C4-2B (cell line): ENCODE results near the gene NBAS.
"Not testable (repeated sequence)": the region's sequence is repeated elsewhere in the genome, so short reads cannot be mapped to it uniquely, and the experiment has no call there.

Experiments
- H3K27ac ChIP-seq: fragments of 450-650 bp; 2 replicates; pipeline ENCODE4 v1.5.1; 2017
- ZFX ChIP-seq: fragments of 450-650 bp; IDR thresholded peaks from 2 replicates; pipeline ENCODE4 v1.6.1; 2017
- TF ChIP-seq, protein P1 (sequence below): fragments of 450-650 bp; conservative IDR thresholded peaks from 2 replicates; pipeline ENCODE4 v1.5.1; 2017; ENCODE audit warnings: mild to moderate bottlenecking

NBAS gene

DNA sequence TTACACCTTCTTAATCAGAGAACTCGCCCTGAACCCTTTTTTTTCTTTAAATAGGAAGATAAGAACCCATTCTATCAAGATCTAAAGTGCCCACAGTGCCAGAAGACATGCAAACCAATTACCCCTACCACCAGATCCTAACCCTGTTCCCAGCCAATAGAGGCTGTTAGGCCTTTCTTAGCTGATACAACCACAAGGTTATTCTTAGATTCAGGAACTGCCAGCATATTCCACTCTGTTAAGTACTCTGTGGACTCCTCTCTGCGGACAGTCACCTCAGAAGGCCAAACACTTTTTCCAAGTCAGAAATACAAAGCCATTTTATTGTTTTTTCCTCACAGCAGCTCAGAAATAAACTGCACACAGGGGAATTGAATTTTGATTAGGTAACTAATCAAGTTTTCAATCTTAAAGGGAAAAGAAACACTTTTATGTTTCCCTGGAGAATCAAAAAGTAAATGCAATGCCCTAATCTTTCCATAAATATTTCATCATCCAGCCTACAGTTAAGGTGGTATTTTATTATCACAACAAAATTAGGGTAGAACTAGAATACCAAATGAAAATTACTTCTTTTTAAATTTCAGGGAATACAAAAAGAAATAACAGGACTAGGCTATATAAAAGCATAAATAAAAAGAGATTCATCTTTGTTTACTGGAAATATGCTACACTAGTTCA, 111.4 kb downstream of the NBAS start:
- no peak overlapping the region for H3K27ac ChIP-seq
- TF ChIP-seq, protein P1, sequence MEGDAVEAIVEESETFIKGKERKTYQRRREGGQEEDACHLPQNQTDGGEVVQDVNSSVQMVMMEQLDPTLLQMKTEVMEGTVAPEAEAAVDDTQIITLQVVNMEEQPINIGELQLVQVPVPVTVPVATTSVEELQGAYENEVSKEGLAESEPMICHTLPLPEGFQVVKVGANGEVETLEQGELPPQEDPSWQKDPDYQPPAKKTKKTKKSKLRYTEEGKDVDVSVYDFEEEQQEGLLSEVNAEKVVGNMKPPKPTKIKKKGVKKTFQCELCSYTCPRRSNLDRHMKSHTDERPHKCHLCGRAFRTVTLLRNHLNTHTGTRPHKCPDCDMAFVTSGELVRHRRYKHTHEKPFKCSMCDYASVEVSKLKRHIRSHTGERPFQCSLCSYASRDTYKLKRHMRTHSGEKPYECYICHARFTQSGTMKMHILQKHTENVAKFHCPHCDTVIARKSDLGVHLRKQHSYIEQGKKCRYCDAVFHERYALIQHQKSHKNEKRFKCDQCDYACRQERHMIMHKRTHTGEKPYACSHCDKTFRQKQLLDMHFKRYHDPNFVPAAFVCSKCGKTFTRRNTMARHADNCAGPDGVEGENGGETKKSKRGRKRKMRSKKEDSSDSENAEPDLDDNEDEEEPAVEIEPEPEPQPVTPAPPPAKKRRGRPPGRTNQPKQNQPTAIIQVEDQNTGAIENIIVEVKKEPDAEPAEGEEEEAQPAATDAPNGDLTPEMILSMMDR: no peak
- no peak for TF ChIP-seq ZFX

DNA sequence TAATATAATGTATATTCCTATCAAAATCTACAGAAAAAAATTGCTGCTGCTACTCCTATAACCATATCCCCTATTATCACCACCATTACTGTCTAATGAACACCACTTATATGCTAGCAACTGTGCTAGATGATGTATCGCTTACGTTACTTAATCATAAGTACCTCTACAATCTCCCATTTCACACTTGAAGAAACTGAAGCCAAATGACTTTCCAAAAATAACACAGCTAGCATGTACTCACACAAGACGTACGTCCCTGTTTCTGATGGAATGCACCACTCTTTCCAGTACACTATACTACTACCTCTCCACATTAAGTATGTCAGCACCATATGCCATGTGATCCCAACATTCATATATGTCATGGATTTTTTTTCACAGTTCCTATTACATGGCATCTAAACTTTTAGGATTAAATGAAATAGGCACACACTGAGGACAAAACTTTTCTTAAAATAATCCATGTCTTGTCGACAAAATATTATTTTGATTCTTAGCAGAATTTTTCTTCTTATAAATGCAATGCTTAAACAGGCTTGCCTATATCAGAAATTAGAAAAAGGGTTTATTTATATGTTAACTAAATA, 112.8 kb downstream of the NBAS start:
- TF ChIP-seq ZFX: no peak
- TF ChIP-seq, protein P1: no peak
- no peak overlapping the region for H3K27ac ChIP-seq

DNA sequence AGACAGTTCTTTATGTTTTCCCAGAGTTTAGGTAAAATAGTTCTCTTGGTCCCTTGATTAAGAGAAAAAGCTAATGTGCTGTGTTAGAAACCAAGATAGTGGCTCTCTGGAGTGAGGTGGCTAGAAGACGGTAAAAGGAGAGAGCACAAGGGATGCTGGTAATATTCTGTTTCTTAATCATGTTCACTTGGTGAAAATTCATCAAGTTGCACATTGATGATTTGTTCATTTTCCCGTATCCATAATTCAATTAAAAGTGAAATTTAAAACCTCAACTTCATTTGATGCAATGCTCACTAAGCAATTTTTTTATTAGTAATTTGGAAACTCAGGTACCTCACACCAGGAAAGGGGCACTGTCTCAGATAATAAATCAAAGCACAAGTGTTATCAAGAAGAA, 113.8 kb downstream of the NBAS start:
- TF ChIP-seq ZFX: no peak
- TF ChIP-seq, protein P1: no peak
- no peak overlapping the region for H3K27ac ChIP-seq

DNA sequence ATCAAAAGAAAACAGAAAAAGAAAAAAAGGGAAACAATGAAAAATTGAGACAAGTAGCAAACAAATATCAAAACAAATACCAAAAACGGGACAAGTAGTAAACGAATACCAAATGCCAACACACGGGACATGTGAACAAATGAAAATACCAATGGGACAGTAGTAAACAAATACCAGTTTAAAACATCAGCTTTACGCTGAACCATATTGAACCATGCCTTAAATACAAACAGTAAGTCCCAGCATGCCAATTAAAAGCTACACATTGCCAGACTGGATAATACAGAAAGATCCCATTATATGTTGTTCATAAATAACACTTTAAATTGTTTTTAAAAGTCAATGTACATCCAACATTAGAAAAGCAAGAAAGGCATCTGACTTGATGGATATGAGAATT, 114.2 kb downstream of the NBAS start:
- H3K27ac ChIP-seq: no peak overlapping the region
- TF ChIP-seq ZFX: no peak
- TF ChIP-seq, protein P1: no peak

DNA sequence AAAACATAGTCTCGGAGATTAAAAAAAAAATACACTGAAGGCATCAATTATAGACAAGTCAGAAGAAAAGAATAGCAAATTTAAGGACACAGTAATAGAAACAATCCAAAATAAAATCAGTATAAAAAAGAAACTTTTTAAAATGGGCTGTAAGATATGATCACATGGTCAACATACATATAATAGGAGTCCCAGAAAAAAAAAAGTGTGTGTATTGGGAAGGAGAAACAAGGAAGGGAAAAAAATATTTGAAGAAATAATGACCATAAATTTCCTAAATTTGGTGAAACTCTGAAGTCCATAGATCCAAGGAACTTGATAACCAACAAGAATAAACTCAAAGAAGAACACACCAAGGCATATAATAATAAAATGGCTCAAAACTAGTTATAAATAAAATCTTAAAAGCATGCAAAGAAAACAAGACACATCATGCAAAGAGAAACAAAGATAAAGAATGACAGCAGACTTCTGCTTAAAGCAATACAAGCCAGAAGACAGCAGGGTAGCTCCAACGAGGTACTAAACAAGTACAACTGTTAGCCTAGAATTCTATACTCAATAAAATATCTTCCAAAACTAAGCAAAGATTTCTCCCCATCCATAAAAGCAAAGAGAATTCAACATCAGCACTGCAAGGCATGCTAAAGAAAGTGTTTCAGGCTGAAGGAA, 115.1 kb downstream of the NBAS start:
- no peak for TF ChIP-seq ZFX
- H3K27ac ChIP-seq: no peak overlapping the region

DNA sequence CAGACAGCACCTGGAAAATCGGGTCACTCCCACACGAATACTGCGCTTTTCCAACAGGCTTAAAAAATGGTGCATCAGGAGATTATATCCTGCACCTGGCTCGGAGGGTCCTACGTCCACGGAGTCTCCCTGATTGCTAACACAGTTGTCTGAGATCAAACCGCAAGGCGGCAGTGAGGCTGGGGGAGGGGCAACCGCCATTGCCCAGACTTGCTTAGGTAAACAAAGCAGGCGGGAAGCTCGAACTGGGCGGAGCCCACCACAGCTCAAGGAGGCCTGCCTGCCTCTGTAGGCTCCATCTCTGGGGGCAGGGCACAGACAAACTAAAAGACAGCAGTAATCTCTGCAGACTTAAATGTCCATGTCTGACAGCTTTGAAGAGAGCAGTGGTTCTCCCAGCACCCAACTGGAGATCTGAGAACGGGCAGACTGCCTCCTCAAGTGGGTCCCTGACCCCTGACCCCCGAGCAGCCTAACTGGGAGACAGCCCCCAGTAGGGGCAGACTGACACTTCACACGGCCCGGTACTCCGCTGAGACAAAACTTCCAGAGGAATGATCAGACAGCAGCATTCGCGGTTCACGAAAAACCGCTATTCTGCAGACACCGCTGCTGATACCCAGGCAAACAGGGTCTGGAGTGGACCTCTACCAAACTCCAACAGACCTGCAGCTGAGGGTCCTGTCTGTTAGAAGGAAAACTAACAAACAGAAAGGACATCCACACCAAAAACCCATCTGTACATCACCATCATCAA, 121.2 kb downstream of the NBAS start:
- not testable (repeated sequence) for H3K27ac ChIP-seq

DNA sequence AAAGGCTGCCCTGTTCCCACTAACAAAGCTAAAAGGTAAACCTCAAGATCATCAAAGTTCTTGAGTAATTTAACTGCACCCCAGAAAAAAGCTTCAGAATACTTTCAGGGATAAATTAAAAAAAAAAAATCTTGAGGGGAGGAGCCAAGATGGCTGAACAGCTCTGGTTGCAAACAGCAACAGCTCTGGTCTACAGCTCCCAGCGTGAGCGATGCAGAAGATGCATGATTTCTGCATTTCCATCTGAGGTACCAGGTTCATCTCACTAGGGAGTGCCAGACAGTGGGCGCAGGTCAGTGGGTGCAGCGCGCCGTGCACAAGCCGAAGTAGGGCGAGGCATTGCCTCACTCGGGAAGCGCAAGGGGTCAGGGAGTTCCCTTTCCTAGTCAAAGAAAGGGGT, 121.8 kb downstream of the NBAS start:
- not testable (repeated sequence) for H3K27ac ChIP-seq

DNA sequence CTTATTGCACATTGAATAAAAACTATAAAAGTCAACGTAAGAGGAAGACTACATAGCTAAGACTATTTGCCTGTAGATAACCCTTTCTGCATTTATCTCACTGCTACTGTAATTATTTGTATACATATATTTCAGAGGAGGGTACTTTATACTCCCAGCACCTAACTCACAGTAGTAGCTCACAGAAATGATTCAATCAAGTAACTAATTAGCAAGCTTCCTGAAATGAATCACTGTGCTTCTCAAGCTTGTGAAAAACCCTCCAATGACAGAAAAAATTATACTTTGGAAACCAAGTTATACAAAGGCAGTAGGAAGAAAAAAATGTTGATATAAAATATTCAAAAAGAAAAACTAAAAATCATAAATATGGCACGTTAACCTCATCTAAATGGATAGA, 124.9 kb downstream of the NBAS start:
- no peak overlapping the region for H3K27ac ChIP-seq
- TF ChIP-seq, protein P1: no peak
- TF ChIP-seq ZFX: no peak
